HG02642 (cell line): ENCODE data around the gene LY6G5C.

Experiments
- ATAC-seq: cut with Tn5 transposase; IDR thresholded peaks from one replicate; pipeline ENCODE4 v1.9.1; 2021; ENCODE audit warnings: mild to moderate bottlenecking; ENCODE audit not compliant: unreplicated experiment, poor library complexity

Gene LY6G5C

DNA sequence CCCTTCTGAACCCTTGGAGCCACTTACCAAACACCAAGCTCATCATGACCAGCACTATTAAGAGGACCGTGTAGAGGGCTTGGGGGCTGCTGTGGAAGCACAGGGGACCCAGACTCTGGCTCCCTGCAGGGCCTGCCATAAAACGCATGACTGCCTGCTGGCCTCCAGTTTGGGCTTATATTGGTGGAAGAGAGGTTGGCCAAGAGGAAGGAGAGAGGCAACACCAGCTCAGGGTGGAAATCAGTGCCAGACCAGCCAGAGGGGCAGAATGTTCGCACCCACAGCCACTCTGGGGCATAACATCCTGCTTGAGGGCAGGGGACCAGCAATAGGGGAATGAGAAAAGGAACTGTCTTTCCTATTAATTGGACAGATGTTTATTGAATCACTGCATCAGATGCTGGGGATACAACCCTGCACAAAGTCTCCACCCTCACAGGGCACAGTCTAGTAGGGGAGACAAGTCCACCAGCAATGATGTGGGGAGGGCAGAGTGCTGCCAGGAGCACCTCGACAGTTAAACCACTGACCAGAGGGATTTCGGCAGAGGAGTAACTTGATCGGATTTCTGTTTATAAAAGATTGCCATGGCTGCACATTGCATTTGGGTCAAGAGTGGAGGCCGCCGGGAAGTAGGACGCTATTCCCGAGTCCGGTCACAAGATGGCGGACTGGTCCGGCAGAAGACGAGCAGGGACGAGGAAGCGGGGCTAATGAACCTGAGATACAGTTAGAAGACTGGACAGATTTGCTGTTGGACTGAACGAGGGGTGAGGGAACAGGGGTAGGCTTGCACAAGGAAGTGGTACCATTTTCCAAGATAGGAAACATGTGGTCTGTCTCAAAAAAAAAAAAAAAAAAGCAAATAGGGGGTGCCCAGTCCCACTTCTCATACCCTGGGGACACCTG is at the start of gene LY6G5C:
LY6G5C (minus strand) TSS at position 842 of the 909 bp plus-strand sequence; CDS start at position 148, 694 bp downstream.
- ATAC-seq = peak; percentile 53

DNA sequence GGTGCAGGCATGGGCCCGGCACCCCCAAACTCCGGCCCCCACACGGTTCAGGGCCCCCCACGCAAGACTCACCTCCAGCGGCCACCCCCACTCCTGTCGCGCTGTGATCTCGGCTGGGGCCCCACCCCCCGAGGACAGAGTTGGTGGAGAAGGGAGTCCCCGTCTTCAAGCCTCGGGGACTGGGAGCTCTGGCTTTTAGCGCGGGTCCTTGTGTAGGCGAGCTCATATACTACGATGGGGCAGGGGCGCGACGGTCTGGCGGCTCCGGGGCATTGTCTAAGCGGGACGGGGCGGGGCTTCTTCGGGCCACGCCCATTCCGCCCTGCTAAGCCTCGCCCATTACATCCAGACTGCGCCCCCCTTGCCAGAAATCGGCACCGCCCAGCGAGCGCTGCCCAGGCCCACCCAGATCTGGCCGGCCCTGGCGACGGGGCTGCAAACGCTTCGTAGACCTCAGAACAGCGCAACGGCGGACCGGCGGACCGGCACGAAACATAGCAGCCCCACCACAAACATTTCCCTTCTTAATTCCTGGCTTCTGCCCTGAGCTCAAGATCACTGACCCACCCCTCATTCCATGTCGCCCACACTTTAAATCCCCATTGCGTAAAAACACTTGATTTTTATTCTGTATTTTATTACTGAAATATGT is 49.2 kb upstream of the LY6G5C start:
- peak; percentile 42 for ATAC-seq

DNA sequence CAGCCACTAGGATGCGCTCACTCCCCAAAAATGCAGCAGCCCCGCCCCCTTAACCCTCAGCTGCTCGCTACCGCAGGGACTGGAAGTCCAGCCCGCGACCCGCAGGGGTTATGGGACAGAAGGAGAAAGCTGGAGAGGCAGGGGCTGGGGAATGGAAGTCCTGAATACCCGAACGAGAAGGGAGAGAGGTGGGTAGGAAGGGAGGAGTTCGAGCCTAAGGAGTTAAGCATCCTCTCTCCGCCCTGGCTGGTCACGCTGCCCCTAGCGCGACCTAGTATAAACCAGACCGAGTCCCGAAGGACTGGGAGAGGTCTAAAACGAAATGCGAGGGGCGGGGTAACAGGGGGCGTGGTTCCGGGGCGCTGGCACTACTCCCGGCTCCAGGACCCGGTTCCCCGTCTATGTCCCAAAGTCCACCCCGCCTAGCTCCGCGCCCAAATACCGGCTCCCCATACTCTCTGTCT is 48.7 kb upstream of the LY6G5C start:
- ATAC-seq = peak; percentile 42

DNA sequence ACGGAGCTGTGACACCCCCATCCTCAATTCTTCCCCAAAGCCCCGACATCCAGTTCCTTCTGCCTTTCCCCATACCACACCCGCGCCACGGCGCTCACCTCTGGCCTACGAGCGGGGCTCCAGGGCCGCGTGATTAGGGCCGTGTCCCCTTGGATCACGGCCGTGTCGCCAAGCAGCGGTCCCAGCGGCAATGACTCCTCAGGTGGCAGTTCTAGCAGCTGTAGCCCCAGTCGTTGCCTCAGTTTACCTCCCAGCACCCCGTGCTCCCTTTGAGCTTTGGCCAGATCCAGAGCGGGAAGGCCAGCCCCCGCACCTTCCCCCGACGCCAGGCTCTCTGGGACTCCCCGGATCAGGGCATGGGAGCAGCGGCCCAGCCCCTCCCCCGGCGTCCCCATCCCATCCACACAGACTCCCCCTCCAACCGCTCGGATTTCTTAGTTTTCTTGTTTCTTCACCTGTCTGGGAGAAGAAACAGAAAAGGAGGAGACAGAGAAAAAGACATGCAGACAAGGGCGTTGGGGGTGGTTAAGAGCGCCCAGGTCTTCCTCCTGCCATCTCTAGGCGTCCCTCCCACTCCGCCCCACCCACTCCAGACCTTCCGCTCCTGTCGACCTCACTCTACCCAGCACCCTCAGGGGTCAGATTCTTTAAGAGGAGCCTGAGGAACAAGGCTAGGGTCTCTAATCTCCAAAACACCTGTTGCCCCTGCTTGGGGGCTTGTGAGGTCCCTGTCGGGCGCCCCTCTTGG is 48.1 kb upstream of the LY6G5C start, which contains the start of gene DDAH2:
DDAH2 (minus strand) TSS at position 533 of the 748 bp plus-strand sequence; CDS start at position 395, 138 bp downstream.
- no peak for ATAC-seq

DNA sequence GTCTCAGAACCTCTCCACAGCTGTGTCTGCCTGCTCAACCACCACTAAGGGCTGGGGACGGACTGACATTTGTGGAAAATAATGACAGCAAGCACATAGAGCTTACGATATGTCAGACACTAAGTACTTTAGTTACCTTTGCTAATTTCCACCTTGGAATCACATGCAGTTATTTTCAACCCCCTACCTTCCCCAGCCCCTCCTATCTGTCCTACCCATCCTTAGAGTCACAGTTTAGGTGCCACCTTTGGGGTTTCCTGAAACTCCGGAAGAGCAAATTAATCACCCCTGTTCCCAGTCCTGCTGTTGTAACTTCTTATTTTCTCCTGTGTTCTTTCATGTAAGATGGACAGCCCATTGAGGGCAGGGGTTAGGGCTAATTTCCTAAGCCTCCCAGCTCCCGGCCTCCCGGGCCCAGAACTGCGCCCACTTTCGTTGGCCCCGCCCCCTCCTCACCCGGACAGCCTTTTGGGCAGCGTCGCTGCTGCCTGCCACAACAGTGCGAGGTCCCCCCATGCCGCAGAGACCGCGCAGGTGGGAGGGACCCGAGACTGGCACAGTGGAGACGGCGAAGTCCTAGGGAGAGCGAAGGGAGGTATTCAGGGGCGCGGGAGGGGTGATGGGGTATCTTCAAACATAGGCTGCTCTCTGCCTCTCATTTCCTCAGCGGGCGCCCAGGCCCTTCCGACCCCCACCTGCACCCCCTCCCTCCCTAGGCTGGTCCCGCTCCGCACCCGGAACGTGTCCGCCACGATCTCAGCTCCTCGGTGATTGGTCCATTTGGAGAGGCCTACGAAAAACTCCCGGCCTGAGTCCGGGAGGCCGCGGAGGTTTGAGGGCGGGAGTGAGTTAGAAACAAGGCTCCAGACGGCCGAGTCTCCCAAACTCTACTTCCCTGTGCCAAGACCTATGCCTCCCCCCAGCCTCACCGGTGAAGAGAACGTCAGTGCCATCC is 47.1 kb upstream of the LY6G5C start:
- ATAC-seq = no peak

DNA sequence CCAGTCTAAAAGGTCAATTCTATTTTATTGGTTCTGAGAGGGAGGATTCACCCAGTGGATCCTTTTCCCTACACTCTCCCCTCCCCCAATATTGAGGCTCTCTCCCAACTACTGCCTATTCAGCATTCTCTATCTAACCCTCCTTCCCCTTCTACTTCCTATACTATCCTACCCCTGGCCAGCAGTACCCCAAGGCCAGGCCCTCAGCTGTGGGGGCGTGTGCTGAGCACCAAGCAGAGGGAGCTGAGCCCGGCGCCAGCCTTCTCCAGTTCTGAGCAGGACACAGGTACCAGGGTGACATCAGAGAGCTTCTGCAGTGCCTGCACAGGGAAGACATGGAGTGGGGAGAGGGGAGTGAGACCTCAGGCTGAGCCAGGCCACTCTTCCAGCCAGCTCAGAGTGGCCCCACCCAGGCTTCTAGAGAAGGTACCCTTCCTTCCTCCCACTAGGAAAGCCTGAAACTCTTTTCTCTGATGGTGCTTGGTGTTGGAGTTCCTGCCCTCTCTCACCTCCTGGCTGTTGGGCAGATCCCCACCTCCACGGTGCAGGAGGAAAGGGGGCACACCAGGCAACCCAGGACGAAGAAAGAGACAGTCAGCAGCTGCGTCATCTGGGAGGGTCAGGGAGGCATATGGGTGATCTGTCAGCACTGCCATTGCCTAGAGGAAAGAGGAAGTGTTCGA is 46.3 kb upstream of the LY6G5C start:
- no peak for ATAC-seq

- ATAC-seq = no peak
Measured at GRCh38 chr6:31725502-31726350, 44.9 kb upstream of the LY6G5C start.

DNA sequence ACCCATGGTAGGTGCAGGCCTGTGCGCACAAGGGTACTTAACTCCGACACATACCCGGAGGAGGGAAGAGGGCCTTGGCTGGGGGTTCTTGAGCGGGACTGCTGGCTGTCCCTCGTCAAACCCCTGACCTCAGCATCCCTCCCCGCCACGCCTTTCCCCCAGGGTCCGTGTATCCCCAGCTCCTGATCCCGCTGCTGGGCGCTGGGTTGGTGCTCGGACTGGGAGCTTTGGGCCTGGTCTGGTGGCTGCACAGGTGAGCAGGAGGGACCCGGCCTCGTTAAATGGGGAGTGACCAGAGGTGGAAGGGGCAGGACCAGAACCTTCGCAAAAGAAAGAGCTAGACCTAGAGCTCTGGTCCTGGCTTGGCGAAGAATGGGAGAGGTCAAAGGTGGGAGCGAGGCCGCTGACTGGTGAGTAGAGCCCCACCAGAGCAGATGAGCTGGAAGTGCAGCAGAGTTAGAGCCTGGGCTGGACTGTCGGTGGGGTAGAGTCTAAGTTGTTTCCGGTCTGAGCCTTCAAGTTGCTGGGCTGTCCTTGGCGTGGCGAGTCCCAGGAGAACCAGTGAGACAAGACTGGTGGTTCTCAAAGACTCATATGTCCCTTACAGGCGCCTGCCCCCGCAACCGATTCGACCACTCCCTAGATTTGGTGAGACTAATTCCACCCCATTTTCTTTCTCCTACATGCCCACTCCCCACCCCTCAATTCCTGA is 43.3 kb upstream of the LY6G5C start:
- ATAC-seq = no peak

- no peak for ATAC-seq
Measured at GRCh38 chr6:31723245-31723979, 42.5 kb upstream of the LY6G5C start, which contains the start of gene MPIG6B. Gene MPIG6B, plus strand, starts transcription at chr6:31723373. Its CDS starts 11 bp downstream, at chr6:31723384.

DNA sequence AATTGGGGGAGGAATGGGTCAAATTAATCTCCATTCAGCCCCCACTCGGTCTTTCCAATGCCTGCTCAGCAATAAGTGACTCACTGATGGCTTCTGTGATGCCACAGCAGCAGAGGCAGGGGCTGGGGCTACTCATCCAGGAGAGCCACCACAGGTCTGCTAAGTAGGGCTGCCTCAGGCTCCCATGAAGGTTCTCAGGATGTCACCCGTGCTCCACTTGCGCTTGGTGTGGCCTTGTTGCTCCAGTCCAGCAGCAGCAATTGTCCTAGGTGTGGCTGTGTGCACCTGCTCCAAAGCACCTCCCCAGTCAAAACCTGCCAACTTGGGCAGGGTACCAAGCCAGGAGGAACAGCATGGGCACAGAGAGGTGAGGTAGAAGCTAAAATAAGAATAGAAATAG is 41.3 kb upstream of the LY6G5C start:
- no peak for ATAC-seq

- no peak for ATAC-seq
Measured at GRCh38 chr6:31721351-31722020, 40.6 kb upstream of the LY6G5C start, which contains the start of gene LY6G6C. Gene LY6G6C, minus strand, starts transcription at chr6:31721746. Its CDS starts 67 bp downstream, at chr6:31721679.

- ATAC-seq = no peak
Measured at GRCh38 chr6:31720196-31720770, 39.4 kb upstream of the LY6G5C start.

DNA sequence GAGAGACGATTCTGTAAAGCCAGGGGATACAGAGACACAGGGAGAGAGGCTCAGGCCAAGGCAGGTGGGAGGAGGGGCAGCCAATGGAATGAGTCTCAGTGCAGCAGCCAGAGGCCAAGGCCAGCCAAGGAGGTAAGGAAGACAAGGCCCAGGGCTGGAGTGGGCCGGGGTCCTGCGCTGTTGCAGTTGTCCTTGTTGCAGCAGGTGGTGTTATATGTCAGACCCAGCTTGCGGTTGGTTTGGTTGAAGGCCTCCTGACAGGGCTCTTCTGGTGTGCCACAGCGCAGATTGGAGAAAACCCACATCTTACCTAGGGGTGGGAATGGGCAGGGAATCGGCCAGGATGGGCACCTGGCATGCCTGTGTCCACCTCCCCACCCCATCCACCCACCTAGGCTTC is 38.1 kb upstream of the LY6G5C start:
- no peak for ATAC-seq

- no peak for ATAC-seq
Measured at GRCh38 chr6:31718265-31718664, 37.4 kb upstream of the LY6G5C start.

GRCh38 chr6:31717499-31718222 is 36.8 kb upstream of the LY6G5C start:
- ATAC-seq = no peak
